B cell (primary cell): ENCODE data around the gene CHMP5.

ENCODE experiments used
- CTCF ChIP-seq: fragments of 200-600 bp; IDR thresholded peaks from one replicate; pipeline ENCODE4 v1.8.0; 2022; ENCODE audit warnings: antibody characterized with exemption, mild to moderate bottlenecking
- EZH2 ChIP-seq: IDR thresholded peaks from 2 replicates; pipeline ENCODE4 v1.6.1; 2012; ENCODE audit warnings: borderline replicate concordance, low read depth, mild to moderate bottlenecking, moderate library complexity, low read length; ENCODE audit not compliant: insufficient read depth, poor library complexity, severe bottlenecking

- TF ChIP-seq CTCF (no peak), EZH2 (no peak)
Observed at GRCh38 chr9:33329117-33329563, 64.3 kb downstream of the CHMP5 start.
